HG02981 (cell line): Measurements from ENCODE around the gene INSC.
A peak's percentile ranks its signal among the peaks of the same experiment; 100 is the strongest.

Source experiments
- ATAC-seq: cut with Tn5 transposase; IDR thresholded peaks from one replicate; pipeline ENCODE4 v1.9.1; 2021; ENCODE audit warnings: mild to moderate bottlenecking, moderate library complexity; ENCODE audit not compliant: unreplicated experiment

The INSC gene

DNA sequence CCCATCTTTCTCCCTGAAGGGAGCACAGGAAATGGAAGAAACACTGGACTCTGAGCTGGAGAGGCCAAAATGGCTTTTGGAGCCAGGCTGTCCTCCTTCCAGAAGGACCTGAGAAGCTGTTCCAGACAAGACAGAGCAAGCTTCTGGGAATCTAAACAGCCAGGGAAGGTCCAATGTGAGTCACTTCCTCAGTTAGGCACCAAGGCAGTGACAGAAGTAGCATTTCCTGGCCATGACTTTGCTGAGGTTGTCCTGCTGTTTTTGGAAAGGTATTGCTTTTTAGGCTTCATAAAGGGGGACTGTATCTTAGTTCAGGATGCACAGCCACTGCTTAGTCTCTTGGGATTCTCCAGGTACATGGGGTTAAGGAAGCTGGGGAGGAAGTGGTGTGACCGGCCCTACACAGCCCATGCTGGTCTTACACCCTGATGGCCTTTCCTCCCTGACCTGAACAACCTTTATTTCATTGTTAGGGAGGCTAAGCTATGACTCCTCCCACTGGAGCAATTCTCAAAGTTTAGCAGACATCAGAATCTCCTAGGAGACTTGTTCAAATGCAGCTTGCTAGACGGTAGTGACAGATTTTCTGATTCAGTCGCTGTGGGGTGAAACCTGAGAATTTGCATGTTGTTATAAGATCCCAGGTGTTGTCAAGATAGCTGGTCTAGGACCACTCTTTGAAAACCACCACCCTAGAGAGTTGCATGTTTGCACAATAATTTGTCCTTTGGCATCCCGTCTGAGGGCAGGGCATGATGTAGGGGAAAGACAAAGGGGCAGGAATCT lies 6.8 kb upstream of the INSC start:
- peak; percentile 76 for ATAC-seq

DNA sequence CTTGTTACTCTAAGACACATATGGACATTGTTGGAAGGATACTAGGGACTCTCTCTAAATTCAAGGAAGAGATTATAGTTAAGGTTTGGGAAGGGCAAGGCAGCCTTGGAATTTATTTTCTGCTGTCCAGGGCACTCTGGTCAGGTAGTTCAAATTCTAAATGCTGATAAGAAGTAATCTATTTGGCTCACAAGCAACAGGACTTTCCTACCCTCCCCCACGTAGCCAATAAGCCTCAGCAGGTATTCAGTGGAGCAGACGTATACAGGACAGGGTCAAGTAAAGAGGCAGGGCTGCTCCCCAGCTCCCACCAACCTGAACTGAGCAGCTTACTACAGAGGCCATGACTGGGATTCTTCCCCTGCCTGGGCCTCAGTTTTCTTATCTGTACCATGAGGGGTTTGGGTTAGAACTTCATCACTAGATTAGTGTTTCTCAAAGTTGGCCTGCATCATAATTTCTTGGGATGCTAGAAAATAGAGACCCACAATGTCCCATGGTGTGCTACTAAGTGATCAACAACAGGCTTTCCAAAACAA lies 6.1 kb upstream of the INSC start:
- ATAC-seq = no peak

DNA sequence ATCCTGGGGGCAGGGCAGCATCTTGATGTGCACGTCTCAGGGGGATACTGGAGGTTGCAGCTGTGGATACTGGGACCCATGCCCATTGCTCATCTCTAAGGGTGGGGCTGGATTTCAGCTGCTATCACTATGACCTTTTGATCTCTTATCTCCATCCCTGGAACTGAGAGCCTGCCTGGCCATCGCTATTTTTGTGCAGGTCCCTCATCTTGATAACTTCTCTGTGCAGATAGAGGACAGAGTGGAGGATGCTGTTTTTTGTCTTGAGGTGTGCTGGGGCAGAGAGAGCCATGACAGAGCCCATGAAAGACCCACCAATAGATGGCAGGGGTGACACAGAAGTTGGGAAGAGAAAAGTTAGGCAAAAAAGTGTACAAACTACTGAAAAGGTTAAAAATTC lies 5.1 kb upstream of the INSC start:
- ATAC-seq = no peak

DNA sequence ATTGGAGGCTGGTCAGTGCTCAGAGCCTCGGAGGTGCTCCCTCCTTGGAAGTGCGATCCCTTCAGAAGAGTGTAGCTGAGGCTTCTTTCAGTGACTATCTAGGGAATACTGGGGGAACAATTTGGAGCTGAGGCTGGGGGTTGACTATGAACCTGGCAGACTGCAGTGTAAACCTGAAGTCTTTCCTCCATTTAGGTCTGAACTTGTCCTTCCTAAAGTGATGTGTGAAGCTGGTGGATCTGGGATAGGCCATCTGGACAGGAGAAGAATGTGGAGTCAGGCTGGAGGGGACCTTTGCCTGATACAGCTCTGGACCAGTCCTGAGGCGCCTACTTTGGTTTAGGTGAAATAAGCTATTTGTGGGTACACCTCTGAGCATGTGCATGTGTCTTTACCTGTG lies 3.5 kb upstream of the INSC start:
- ATAC-seq = no peak

DNA sequence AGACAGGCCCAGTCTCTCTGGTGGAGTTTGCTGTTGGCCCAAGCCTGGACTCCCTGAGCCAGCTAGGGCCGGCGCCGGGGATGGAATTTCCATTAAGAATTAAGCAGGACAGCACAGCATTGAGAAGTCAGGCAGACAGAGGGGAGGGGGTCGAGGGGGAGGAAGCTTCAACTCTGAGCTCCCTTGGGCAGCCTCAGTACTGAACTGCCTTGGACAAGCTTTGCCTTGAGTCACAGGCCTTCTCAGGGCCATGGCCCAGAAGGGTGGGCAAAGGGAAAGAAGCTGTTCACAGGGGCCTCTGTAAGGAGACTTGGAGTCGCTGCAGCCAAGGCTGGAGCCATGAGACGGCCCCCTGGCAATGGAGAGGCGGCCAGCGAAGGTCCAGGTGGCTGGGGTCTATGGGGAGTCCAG lies 2.6 kb upstream of the INSC start:
- ATAC-seq = no peak

DNA sequence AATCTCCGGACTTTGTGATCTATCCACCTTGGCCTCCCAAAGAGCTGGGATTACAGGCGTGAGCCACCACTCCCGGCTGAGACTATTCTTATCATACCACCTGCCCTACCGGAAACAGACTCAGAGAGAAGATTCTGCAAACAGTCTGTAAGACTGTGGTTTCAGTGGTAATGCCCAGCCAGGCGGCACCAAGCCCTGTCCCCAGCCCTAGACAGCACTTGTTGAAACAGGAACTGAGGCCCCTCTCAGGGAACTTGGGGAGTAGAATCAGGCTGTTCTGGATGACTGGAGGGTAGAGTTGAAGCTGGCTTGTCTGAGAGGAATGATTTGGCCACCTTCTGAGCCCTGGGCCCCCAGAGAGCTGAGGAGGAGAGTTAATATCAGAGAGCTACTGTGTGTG lies 1.3 kb upstream of the INSC start:
- peak; percentile 92 for ATAC-seq

DNA sequence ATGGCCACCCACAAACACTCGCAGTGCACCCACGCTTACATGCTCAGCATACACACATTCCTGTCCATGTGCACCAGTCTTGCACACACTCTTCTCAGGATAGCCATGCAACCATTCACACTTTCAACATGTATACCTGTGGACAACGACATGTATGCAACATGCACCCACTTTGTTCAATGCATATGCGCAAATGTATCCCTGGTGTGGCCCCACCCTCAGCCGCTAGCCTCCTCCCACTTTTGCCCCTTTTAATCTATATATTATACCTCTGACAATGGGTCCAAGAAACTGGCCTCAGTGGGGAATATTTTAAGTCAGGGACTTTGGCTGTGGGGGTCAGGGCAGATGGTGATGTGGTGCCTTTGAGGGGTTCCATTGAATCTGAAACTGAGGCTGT lies 963 bp downstream of the INSC start:
- ATAC-seq = no peak

DNA sequence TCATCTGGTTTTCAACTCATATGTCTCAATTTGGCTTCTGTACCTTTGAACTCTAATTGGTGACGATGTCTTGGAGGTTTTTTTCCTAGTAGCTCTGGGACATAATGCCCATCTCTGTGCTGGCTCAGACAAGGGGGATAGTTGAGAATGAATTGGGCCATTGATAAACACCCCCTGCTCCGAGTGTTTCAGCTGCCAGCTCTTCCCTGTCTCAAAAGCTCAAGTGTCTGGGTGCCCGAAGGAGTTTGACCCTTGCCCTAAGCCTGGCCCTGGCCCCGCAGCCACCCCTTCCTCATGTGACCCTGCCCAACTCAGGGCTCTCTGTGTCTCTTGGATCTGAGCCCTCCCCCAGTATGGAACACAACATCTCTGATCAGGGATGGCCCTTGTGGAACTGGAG lies 3.0 kb downstream of the INSC start:
- no peak for ATAC-seq

DNA sequence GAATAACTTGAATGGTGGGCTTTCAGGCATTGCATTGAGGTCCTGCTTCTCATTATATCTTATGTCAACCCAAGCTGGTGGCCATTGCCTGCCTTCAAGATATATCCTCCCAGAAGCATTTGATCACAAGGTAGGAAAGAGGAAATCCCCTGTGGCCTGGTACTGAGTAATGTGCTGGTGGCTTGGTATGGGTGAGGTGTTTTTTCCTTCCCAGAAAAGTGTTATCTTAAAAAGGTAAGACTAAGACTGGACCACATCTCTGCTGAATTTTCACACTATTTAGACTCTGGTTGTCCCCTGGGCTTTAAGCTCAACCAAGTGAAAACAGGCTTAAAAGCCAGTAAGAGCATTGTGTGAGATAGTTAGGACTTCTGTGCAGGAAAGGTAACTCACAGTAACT lies 3.7 kb downstream of the INSC start:
- ATAC-seq = no peak

DNA sequence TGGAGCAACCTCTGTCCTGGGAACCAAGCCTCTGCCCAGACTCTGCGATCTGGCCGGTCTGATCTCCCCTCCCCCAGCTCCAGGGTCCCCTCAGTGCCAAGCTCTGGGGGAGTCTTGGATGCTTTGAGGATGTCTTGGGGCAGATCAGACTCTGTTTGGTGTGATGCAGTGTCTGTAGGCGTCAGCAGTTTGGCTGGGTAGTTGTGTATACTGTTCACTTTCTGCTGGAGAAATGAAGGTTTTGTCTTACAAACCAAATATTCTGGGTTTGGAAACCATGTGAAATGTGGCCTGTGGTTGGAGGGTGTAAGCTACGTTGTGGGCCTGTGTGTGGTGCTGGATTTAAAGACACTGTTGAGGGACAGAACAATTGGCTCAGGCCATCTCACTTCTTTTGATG lies 4.6 kb downstream of the INSC start:
- no peak for ATAC-seq

DNA sequence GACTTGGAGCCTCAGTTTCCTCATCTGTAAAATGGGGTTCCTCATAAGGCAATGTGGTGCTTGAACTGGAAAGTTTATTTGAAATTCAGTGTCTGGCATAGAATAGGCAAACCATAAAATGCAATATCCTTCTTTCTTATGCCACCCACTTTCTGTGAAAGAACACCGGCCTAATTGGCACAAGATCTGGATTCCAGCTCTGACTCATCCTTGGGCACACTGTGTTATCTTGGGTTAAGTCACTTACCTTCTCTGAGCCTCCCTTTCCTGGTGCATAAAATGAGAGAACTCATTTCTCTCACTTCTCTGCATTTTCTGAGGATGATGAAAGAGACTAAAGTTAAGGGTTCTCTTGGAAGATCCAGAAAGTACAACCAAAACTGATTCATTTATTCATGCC lies 5.1 kb downstream of the INSC start:
- no peak for ATAC-seq

DNA sequence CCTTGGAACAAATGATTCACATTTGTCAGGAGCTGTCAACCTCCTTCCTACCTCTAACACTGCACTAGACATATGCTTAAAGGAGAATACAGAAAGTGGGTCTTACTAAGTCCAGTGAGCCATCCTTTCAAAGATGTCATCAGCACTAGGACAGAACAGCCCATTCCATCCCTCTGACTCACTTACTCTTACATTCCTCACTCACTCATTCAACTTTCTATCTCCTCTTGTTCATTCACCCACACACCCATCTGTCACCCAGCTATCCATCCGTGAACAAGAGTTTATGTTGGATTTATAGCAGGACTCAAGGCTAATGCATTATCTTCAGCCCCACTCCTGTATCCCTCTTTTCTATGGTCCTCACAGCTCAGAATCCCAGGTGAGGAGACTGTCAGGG lies 9.1 kb downstream of the INSC start:
- no peak for ATAC-seq

DNA sequence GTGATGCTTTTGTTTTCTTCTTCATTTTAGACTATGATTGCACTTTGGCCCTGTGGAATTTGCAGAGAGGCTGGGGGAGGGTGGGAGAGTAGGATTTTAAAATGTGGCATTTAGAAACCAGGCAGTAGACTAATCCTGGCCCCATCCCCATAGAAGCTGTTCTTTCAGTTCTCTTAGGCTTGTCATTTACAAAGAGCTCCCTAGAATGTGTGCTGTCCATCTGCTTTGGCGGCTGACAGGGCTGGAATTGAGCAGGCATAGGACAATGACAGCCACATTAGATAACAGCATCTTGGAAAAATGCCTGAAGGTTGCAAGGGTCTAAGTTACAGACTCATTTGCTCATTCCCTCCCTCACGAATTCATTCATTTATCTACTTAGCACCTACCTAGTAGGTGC lies 9.8 kb downstream of the INSC start:
- no peak for ATAC-seq

DNA sequence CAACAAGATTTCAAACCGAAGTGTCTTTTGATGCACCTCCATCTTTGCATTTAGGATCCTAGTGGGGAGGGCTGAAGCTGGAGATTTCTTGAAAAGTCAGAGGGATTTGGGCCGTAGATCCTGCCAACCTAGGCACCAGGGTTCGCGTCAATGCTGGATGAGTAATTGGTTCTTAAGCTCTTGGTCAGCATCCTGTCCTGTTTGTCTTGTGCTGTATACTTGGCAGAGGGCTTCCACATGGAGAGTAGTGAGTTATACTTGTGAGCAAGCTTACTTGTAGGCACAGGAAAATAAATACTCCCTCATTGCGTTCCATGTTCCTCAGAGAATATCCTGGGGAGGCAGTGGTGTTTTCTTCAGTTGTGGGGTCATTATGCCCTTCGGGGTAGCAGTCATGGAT lies 12.6 kb downstream of the INSC start:
- no peak for ATAC-seq

DNA sequence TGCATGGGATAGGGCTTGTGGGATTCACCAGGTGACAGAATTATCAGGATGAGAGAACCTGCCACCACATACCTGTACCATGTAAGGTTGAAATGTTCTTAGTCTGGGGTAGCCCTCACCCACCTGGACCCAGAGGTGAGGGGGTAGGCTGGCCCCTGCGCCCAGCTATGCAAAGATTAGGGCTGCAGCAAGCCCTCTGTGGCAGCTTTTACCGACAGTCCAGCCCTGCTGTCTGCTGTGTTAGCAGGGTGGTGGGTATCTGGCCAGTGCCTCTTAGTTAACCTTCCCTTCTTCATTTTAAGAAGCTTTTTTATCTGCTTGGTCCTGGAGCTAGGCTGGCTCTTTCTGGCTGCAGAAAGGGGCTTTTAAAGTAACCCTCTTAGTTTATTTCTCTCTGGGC lies 13.9 kb downstream of the INSC start:
- ATAC-seq = no peak

DNA sequence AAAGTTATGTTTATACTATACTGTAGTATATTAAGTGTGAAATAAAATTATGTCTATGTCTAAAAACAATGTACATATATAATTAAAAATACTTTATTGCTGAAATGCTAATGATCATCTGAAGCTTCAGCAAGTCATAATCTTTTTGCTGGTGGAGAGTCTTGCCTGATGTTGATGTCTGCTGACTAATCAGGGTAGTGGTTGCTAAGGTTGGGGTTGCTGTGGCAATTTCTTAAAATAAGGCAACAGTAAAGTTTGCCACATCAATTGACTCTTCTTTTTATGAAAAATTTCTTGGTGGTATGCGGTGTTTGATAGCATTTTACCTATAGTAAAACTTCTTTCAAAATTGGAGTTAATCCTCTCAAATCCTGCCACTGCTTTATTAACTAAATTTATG lies 21.4 kb downstream of the INSC start:
- no peak for ATAC-seq

DNA sequence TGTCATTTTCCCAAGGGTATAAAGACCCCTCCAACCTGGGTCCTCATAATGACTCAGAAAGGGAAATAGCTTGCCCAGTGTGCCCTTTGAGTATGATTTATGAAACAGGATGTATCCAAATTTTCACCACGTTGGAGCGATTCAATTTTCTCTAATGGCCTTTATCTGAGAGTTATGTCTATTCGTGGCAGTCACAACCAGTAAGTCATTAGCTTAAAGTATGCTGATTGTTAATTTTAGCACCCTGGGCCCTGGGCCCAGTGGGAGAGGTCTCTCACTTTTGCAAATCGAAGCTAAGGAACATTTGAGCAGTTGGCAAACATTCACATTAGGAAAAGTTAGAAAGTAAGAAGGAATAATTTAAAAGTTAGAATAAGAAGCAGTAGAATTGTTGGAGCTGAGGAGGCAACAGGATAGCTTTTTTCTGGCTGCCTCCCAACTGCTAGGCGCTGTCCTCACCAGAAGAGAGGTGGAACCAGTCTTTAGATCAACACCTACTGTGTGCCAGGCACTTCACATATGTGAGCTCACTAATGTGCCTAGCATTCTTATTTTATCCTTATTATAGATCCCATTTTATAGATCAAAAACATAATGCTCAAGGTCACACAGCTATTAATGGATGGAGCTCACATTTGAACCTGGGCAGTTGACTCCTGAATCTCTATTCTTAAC lies 24.5 kb downstream of the INSC start:
- ATAC-seq = no peak

DNA sequence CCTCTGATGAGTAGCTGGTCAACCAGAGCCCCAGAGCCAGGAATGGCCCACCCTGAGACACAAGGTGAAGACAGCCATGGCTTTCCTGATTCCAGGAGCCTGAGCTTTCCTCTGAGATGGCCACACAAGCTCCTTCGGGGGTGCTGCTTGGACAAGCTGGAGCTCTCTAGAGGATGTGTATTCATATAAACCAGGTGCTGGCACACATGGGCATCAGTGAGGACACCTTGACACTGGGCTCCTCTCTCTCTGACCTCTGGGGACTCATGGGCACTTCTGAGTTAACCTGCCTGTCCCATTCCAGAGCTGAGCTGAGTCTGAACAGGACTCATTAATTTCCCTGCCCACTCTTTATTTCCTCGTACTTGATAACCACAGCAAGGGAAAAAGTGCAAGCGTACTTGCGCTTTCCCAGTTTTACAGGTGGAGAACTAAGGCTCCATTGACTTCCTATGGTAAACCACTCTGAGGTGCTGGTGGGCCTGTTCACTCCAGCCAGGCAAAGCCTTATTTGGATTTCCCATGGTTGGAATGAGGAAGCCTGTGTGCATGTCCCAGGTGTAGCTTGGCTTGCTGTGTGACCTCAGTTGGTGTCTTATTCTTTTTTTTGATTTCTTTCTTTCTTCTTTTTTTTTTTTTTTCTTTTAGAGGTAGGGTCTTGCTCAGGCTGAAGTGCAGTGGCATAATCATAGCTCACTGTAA lies 25.4 kb downstream of the INSC start:
- no peak for ATAC-seq

DNA sequence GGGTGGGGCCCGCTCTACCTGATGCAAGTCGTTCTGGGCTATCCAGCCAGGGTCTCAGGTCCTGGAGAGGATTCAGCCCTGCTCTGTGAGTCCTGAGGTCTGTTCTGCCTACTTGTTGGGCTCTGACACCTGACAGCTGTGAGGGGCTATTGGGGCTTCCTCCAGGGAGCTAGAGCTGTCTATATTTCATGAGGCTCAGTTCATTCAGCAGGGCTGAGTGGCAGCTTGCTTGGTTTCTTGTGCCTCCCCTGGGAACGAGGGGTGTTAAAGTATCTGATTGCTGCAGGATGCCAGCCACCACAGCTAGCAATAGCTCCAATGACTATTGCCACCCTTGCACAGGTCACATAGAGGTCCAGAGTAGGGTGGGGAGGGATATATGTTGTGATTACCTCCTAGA lies 26.7 kb downstream of the INSC start:
- ATAC-seq = no peak

DNA sequence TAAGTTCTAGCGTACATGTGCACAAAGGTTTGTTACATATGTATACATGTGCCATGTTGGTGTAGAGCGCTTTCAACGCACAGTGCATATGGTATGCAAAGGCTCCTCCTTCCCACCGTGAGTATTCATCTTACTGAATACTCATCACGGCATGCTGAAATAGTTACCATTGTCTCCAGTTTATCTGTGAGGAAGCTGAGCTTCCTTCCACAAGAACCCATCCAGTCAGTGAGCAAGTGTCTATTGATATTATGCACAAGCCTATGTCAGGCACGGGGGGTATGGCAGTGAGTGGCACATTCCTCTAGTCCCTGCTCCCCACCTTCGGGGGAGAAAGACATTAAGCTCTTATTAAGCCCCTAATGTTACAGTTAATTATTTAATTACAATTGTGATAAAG lies 28.1 kb downstream of the INSC start:
- ATAC-seq = no peak

DNA sequence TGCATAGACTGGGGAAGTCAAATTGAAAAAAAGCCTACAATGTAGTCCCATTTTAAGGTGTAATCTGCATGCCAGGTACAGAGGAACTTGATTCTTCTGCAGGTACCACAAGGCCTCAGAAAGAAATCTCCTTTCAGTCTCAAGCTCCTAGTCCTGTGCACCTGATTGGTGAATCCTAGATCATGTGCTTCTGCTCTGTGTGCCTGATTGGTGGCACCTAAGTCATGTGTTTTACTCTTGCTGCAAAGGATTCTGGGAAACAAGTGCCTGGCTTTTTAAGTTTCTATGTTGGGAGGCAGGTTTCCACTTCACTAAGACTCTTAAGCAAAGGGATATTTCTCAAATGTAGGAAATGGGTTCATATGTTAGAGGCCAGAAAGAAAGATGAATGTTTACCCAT lies 29.1 kb downstream of the INSC start:
- no peak for ATAC-seq

DNA sequence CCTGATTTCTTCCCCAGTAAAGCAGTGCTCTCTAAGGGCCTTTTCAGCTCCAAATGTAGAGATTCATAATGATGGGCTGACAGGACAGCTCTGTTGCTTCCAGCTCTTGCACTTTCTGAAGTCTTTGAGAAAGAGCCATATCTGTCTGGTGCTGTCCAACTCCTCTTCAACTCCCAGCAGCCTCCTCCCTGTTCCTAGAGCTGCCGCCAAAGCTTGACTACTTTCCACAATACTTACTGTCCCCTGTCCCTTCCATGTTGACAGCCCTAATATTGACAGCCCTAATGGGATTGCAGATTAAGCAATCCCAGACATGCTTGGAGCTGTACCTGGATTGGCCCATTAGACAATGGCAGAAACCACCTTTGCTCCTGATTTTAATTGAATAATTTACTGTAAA lies 29.6 kb downstream of the INSC start:
- ATAC-seq = no peak
